Stomach smooth muscle (tissue), 2 donors: ENCODE measurements around the gene NRF1.
"Not testable (repeated sequence)": the region's sequence is repeated elsewhere in the genome, so short reads cannot be mapped to it uniquely, and the experiment has no call there.

ENCODE experiments used
- H3K27ac ChIP-seq: one replicate; pipeline ENCODE4 v1.7.0; 2013; ENCODE audit warnings: mild to moderate bottlenecking, low read length, inconsistent platforms
- H3K27me3 ChIP-seq, 2 donors: one replicate each; pipeline ENCODE4 v1.7.0; 2013; ENCODE audit warnings: low read length in 2 of 2; ENCODE audit not compliant: insufficient read depth in 2 of 2, control insufficient read depth in 1 of 2
- H3K36me3 ChIP-seq, 2 donors: one replicate each; pipeline ENCODE4 v1.7.0; 2013; ENCODE audit warnings: low read length in 2 of 2; ENCODE audit not compliant: control insufficient read depth in 2 of 2, insufficient read depth in 2 of 2
- H3K4me1 ChIP-seq: one replicate; pipeline ENCODE4 v1.7.0; 2013; ENCODE audit warnings: low read length; ENCODE audit not compliant: control insufficient read depth, insufficient read depth
- H3K4me3 ChIP-seq, 2 donors: one replicate each; pipeline ENCODE4 v1.7.0; 2013; ENCODE audit warnings: low read length in 2 of 2
- H3K9ac ChIP-seq, 2 donors: one replicate each; pipeline ENCODE4 v1.7.0; 2013; ENCODE audit warnings: low read length in 2 of 2, mild to moderate bottlenecking in 1 of 2
- H3K9me3 ChIP-seq, 2 donors: one replicate each; pipeline ENCODE4 v1.7.0; 2013; ENCODE audit warnings: low read length in 2 of 2; ENCODE audit not compliant: control insufficient read depth in 2 of 2
- donor health status: healthy.
- donor health status: Pancreatic carcinoma.

Gene NRF1

DNA sequence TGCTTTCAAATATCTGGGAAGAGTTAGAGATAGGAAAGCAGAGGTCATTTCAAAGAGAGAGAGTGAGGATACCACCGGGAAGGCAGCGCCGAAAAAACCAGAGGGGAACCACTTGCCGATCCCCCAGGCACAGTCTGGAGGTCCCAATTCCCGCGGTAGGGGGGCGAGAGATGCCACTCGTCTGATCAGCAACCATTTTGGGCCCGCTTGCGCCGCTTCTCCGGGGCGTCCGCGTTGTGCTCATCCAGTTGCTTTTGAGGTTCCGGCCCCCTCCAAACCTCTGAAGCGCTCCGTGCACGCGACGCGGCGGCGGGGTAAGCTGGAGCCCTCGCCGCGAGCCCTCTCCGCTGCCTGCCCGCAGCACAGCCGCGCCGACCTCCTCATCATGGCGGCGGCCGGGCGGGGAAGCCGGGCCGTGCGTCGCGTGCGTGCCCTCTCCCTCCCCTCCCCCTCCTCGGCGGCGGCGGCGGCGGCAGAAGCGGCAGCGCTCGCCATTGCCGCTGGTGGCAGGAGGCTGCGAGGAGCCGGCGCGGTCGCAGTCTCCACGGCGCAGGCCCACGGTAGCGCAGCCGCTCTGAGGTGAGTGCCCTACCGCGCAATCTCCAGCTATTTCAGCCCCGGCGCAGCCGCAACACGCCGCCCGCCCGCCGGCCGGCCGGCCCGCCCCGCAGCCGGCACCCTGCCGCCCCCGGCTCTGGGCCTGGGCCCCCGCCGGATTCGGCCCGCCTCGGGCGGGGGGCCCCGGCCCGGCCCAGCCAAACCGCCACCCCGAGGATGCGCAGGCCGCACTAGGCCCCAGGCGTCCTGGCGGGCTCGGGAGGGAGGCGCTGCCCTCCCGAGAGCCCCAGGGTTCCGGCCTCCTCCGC is at the start of gene NRF1:
Gene NRF1, plus strand, starts transcription at position 475 of the 866 bp plus-strand sequence. CDS start 45,632 bp downstream, outside the sequence.
- Histone ChIP-seq H3K4me1 (peaks cover 18% of the 10 kb centered on the region), H3K4me3 (peak within 1 kb of the TSS; percentile 94 to 99), H3K9me3 (no peaks in the 10 kb centered on the region), H3K36me3 (peaks cover 2 to 5% of the 10 kb centered on the region in 2 donors), H3K9ac (peak within 1 kb of the TSS; percentile 95 to 100), H3K27ac (peak within 1 kb of the TSS; percentile 90), H3K27me3 (no peaks in the 10 kb centered on the region)

DNA sequence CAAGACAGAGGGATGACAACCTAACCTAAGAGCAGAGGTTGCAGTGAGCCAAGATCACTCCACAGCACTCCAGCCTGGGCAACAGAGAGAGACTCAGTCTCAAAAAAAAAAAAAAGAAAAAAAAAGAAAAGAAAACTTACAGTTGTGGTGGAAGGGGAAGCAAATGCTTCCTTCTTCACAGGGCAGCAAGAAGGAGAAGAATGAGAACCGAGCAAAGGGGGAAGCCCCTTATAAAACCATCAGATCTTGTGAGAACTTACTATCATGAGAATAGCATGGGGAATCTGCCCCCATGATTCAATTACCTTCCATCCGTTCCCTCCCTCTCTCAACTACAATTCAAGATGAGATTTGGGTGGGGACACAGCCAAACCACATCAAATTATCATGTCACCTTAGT is 45.2 kb upstream of the NRF1 start:
- not testable (repeated sequence) for H3K9ac ChIP-seq, H3K9me3 ChIP-seq, H3K27ac ChIP-seq, H3K36me3 ChIP-seq, H3K4me3 ChIP-seq, H3K4me1 ChIP-seq, H3K27me3 ChIP-seq

GRCh38 chr7:129567377-129567776 is 44.1 kb upstream of the NRF1 start:
- H3K4me1 ChIP-seq, result no peaks in the 10 kb centered on the region
- H3K9ac ChIP-seq, result no peak overlapping the region
- H3K4me3 ChIP-seq, result no peak overlapping the region
- no peak overlapping the region for H3K27ac ChIP-seq
- H3K27me3 ChIP-seq, result no peaks in the 10 kb centered on the region
- peaks cover 0 to 6% of the 10 kb centered on the region in 2 donors for H3K9me3 ChIP-seq
- H3K36me3 ChIP-seq, result no peaks in the 10 kb centered on the region

- Histone ChIP-seq H3K4me1 (no peaks in the 10 kb centered on the region), H3K27ac (no peak overlapping the region), H3K9me3 (peaks cover 0 to 6% of the 10 kb centered on the region in 2 donors), H3K4me3 (no peak overlapping the region), H3K9ac (no peak overlapping the region), H3K27me3 (no peaks in the 10 kb centered on the region), H3K36me3 (no peaks in the 10 kb centered on the region)
These were observed 43.3 kb upstream of the NRF1 start for GRCh38 chr7:129568240-129568639.

- Histone ChIP-seq H3K4me3 (no peak overlapping the region), H3K36me3 (no peaks in the 10 kb centered on the region), H3K9me3 (peaks cover 0 to 6% of the 10 kb centered on the region in 2 donors), H3K27me3 (no peaks in the 10 kb centered on the region), H3K27ac (no peak overlapping the region), H3K9ac (no peak overlapping the region), H3K4me1 (no peaks in the 10 kb centered on the region)
These were observed 42.2 kb upstream of the NRF1 start for GRCh38 chr7:129569326-129569725.

DNA sequence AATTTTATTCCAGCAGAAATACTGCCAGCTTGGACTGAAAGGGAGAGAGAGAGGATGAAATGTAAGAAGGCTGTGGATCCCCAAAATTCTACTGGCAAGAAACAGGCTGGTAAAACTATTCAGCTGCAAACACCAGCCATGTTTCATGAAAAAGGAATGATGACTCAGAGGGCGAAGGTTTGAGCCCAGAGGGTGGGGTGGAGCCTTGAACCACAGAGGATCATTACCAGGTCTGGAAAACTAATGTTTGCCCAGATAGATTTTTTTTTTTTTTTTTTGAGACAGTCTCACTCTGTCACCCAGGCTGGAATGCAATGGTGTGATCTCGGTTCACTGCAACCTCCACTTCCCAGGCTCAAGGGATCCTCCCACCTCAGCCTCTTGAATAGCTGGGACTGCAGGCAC is 41.7 kb upstream of the NRF1 start:
- H3K9ac ChIP-seq, result no peak overlapping the region
- no peak overlapping the region for H3K27ac ChIP-seq
- H3K4me1 ChIP-seq, result no peaks in the 10 kb centered on the region
- H3K4me3 ChIP-seq, result no peak overlapping the region
- H3K27me3 ChIP-seq, result no peaks in the 10 kb centered on the region
- peaks cover 0 to 6% of the 10 kb centered on the region in 2 donors for H3K9me3 ChIP-seq
- no peaks in the 10 kb centered on the region for H3K36me3 ChIP-seq

GRCh38 chr7:129571201-129571600 is 40.3 kb upstream of the NRF1 start:
- Histone ChIP-seq H3K27me3 (no peaks in the 10 kb centered on the region), H3K9ac (no peak overlapping the region), H3K27ac (no peak overlapping the region), H3K36me3 (no peaks in the 10 kb centered on the region), H3K9me3 (peaks cover 0 to 6% of the 10 kb centered on the region in 2 donors), H3K4me1 (no peaks in the 10 kb centered on the region), H3K4me3 (no peak overlapping the region)

- no peak overlapping the region for H3K4me3 ChIP-seq
- H3K9ac ChIP-seq, result no peak overlapping the region
- no peak overlapping the region for H3K27ac ChIP-seq
- H3K36me3 ChIP-seq, result no peaks in the 10 kb centered on the region
- no peaks in the 10 kb centered on the region for H3K27me3 ChIP-seq
- H3K9me3 ChIP-seq, result peaks cover 0 to 3% of the 10 kb centered on the region in 2 donors
- H3K4me1 ChIP-seq, result no peaks in the 10 kb centered on the region
These were observed 39.3 kb upstream of the NRF1 start for GRCh38 chr7:129572205-129572604.

GRCh38 chr7:129574487-129574886 is 37.0 kb upstream of the NRF1 start:
- H3K36me3 ChIP-seq, result no peaks in the 10 kb centered on the region
- no peaks in the 10 kb centered on the region for H3K27me3 ChIP-seq
- H3K27ac ChIP-seq, result no peak overlapping the region
- H3K4me3 ChIP-seq, result no peak overlapping the region
- H3K9ac ChIP-seq, result no peak overlapping the region
- H3K9me3 ChIP-seq, result peaks cover 4 to 7% of the 10 kb centered on the region in 2 donors
- H3K4me1 ChIP-seq, result no peaks in the 10 kb centered on the region

DNA sequence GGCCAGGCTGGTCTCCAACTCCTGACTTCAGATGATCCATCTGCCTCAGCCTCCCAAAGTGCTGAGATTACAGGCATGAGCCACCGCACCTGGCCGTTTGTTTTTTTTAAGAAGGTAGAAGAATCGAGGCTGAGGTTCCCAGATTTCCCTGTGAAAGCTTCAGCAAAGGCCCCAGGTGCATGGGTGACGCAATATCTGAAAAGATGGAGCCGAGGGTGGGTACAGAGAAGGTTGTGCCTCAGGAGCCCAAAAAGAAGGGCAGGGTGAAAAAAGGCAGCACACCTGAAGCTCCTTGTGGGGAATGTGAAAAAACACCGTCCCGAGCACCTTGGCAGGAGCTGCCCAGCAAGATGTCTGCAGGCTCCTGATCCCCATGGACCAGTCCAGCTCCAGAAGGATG is 35.8 kb upstream of the NRF1 start:
- no peak overlapping the region for H3K9ac ChIP-seq
- H3K4me1 ChIP-seq, result no peaks in the 10 kb centered on the region
- H3K27ac ChIP-seq, result no peak overlapping the region
- no peaks in the 10 kb centered on the region for H3K36me3 ChIP-seq
- peaks cover 4 to 7% of the 10 kb centered on the region in 2 donors for H3K9me3 ChIP-seq
- no peaks in the 10 kb centered on the region for H3K27me3 ChIP-seq
- H3K4me3 ChIP-seq, result no peak overlapping the region

DNA sequence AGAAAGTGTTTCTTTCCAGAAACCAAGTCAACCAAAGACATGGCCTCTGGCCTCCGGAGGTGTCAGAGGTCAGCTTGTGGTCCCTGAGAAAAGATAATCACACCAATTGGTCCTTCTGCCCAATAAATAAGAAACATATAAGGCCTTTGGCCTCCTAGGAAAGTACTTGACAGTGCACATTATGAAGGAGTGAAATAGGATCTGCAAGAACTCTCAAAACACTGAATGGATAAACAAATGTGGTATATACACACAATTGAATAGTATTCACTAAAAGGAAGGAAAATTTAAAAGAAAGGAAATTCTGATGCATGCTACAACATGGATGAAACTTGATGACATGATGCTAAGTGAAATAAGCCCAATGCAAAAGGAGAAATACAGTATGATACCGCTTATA is 35.4 kb upstream of the NRF1 start:
- Histone ChIP-seq H3K27me3 (no peaks in the 10 kb centered on the region), H3K9ac (no peak overlapping the region), H3K4me1 (no peaks in the 10 kb centered on the region), H3K27ac (no peak overlapping the region), H3K36me3 (no peaks in the 10 kb centered on the region), H3K4me3 (no peak overlapping the region), H3K9me3 (peaks cover 4 to 7% of the 10 kb centered on the region in 2 donors)
